ENCODE measurements around the gene ZMYND19. TPM values are rescaled to one million over a fixed set of nuclear protein-coding genes. Genes with fewer than 3 reads are reported as not detected.
"Not testable (repeated sequence)": the region's sequence is repeated elsewhere in the genome, so short reads cannot be mapped to it uniquely, and the experiment has no call there.

The ZMYND19 gene
- total RNA-seq, 6 donors from 2014 or later = 10.2 to 28.3 (median 20.9) TPM

- ATAC-seq (ENCODE audit: low FRiP score in 2 of 2) = no peak
- H3K36me3 ChIP-seq = peaks cover 0 to 7% (median 3%) of the 10 kb centered on the region in 4 donors
- H3K4me1 ChIP-seq = peaks cover 41 to 69% (median 44%) of the 10 kb centered on the region in 4 donors
- H3K4me3 ChIP-seq = no peak overlapping the region
- 64 to 71% methylated on average over 4 of the region's 4 CpGs for WGBS, 2 donors
- no peak overlapping the region for H3K27ac ChIP-seq
- no peaks in the 10 kb centered on the region for H3K27me3 ChIP-seq
- no peak for DNase-seq
- no peaks in the 10 kb centered on the region for H3K9me3 ChIP-seq
- no peak for TF ChIP-seq EP300 (IDR thresholded peaks at IDR 0.05)
- TF ChIP-seq POLR2AphosphoS5 (IDR thresholded peaks at IDR 0.05) = no peak
Measured at GRCh38 chr9:137626464-137626863, 36.2 kb upstream of the ZMYND19 start.

GRCh38 chr9:137622211-137622610 lies 31.9 kb upstream of the ZMYND19 start:
- peaks cover 30 to 66% (median 42%) of the 10 kb centered on the region in 4 donors for H3K4me1 ChIP-seq
- DNase-seq; H3K4me3 ChIP-seq; H3K36me3 ChIP-seq; H3K9me3 ChIP-seq; H3K27me3 ChIP-seq; H3K27ac ChIP-seq; ATAC-seq (ENCODE audit: low FRiP score in 2 of 2): not testable (repeated sequence)
- 79 to 86% methylated on average over 7 to 8 of the region's 8 CpGs for WGBS, 2 donors

GRCh38 chr9:137621131-137621757 lies 30.9 kb upstream of the ZMYND19 start:
- H3K27me3 ChIP-seq = no peaks in the 10 kb centered on the region
- peaks cover 0 to 9% (median 3%) of the 10 kb centered on the region in 4 donors for H3K36me3 ChIP-seq
- ATAC-seq (ENCODE audit: low FRiP score in 2 of 2) = no peak
- no peak overlapping the region for H3K4me3 ChIP-seq
- TF ChIP-seq POLR2AphosphoS5 (IDR thresholded peaks at IDR 0.05) (no peak), EP300 (IDR thresholded peaks at IDR 0.05) (no peak), POLR2A (IDR thresholded peaks at IDR 0.05) (no peak), CTCF (IDR thresholded peaks at IDR 0.05) (peak in 2 of 6 experiments; percentile 30)
- H3K9me3 ChIP-seq = no peaks in the 10 kb centered on the region
- 65% methylated on average over 6 of the region's 6 CpGs for WGBS, 2 donors
- DNase-seq = no peak
- H3K27ac ChIP-seq = no peak overlapping the region
- peaks cover 38 to 75% (median 45%) of the 10 kb centered on the region in 4 donors for H3K4me1 ChIP-seq

DNA sequence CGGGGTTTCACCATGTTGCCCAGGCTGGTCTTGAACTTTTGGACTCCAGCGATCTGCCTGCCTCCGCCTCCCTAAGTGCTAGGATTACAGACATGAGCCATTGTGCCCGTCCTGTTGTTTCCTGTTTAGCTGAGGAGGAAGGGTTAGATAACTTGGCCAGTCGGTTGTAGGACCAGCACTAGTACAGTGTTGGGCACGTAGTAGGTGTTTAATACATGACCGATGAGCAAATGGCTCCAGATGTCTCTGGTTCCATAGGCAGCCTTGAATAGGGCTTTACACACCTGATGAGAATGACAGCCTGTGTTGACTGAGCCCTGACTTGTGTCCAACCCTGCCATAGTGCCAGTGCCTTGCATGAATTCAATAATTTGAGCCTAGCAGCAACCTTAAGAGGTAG lies 30.3 kb upstream of the ZMYND19 start:
- H3K4me3 ChIP-seq = no peak overlapping the region

GRCh38 chr9:137620048-137620405 lies 29.7 kb upstream of the ZMYND19 start:
- no peak for TF ChIP-seq EP300 (IDR thresholded peaks at IDR 0.05)
- no peak for TF ChIP-seq CTCF (IDR thresholded peaks at IDR 0.05)
- TF ChIP-seq POLR2AphosphoS5 (IDR thresholded peaks at IDR 0.05) = no peak
- no peak for TF ChIP-seq POLR2A (IDR thresholded peaks at IDR 0.05)
- Histone ChIP-seq H3K36me3 (peaks cover 5 to 21% (median 12%) of the 10 kb centered on the region in 4 donors), H3K27ac (peak overlapping the region in 2 of 4 donors; percentile 86 to 91), H3K27me3 (no peaks in the 10 kb centered on the region), H3K4me3 (peak overlapping the region; percentile 69 to 82 (median 70)), H3K4me1 (peaks cover 36 to 70% (median 39%) of the 10 kb centered on the region in 4 donors), H3K9me3 (no peaks in the 10 kb centered on the region)
- DNase-seq (no peak), ATAC-seq (ENCODE audit: low FRiP score in 2 of 2) (no peak)
- WGBS, 2 donors = 55 to 56% methylated on average over 4 of the region's 4 CpGs

More for the DNA sequence above, 30.3 kb upstream of the ZMYND19 start:
- Histone ChIP-seq H3K27me3 (no peaks in the 10 kb centered on the region), H3K4me1 (peaks cover 36 to 74% (median 40%) of the 10 kb centered on the region in 4 donors), H3K9me3 (no peaks in the 10 kb centered on the region), H3K27ac (peak overlapping the region in 1 of 4 donors; percentile 91), H3K36me3 (peaks cover 0 to 16% (median 6%) of the 10 kb centered on the region in 4 donors)
- TF ChIP-seq EP300 (IDR thresholded peaks at IDR 0.05) (no peak), POLR2AphosphoS5 (IDR thresholded peaks at IDR 0.05) (no peak), CTCF (IDR thresholded peaks at IDR 0.05) (no peak), POLR2A (IDR thresholded peaks at IDR 0.05) (no peak)
- ATAC-seq (ENCODE audit: low FRiP score in 2 of 2) (no peak), DNase-seq (no peak)
- WGBS, 2 donors = 62 to 70% methylated on average over 7 of the region's 7 CpGs
